Fibroblast of lung (primary cell): Measurements from ENCODE around the gene MAP3K7CL. TPM values are rescaled to one million over a fixed set of nuclear protein-coding genes. Genes with fewer than 3 reads are reported as not detected.

Experiments
- DNase-seq, 2 donors: peaks; one replicate each; pipeline versions ENCODE4 v3.0.0 to v3.0.0-alpha.2; 2010; ENCODE audit warnings: low read depth in 2 of 2
- H2AFZ ChIP-seq: 2 replicates; pipeline ENCODE4 v1.5.1; 2012; ENCODE audit warnings: low read length, control low read depth, inconsistent platforms
- H3K27ac ChIP-seq: 2 replicates; pipeline ENCODE4 v1.5.1; 2011; ENCODE audit warnings: low read length, control low read depth; ENCODE audit not compliant: insufficient read depth
- H3K27me3 ChIP-seq: 2 replicates; pipeline ENCODE4 v1.5.1; 2011; ENCODE audit warnings: mild to moderate bottlenecking, low read length; ENCODE audit not compliant: control insufficient read depth, insufficient read depth
- H3K36me3 ChIP-seq: 2 replicates; pipeline ENCODE4 v1.5.1; 2011; ENCODE audit warnings: low read length; ENCODE audit not compliant: control insufficient read depth, insufficient read depth
- H3K4me1 ChIP-seq: 2 replicates; pipeline ENCODE4 v1.5.1; 2011; ENCODE audit warnings: low read length; ENCODE audit not compliant: control insufficient read depth, insufficient read depth; ENCODE audit errors: extremely low read depth
- H3K4me2 ChIP-seq: 2 replicates; pipeline ENCODE4 v1.5.1; 2011; ENCODE audit warnings: low read length, control low read depth; ENCODE audit not compliant: insufficient read depth; ENCODE audit errors: extremely low read depth
- H3K4me3 ChIP-seq, 4 experiments: fragments of 200-600 bp in 1 of 4; sonication (generic) in 1 of 4; replicated peaks in 1 of 4; 2 replicates each; pipeline ENCODE4 v1.5.1; 2011 to 2016; ENCODE audit warnings: low read length in 4 of 4, low read depth in 3 of 4, mild to moderate bottlenecking in 3 of 4, control low read depth in 2 of 4, inconsistent platforms in 1 of 4, mixed read lengths in 1 of 4; ENCODE audit not compliant: insufficient read depth in 1 of 4; ENCODE audit errors: control extremely low read depth in 1 of 4
- H3K79me2 ChIP-seq: 2 replicates; pipeline ENCODE4 v1.5.1; 2012; ENCODE audit warnings: mild to moderate bottlenecking, low read length, inconsistent platforms; ENCODE audit not compliant: control insufficient read depth, insufficient read depth
- H3K9ac ChIP-seq: 2 replicates; pipeline ENCODE4 v1.5.1; 2011; ENCODE audit warnings: mild to moderate bottlenecking, low read length, control low read depth; ENCODE audit not compliant: insufficient read depth
- H3K9me3 ChIP-seq: 2 replicates; pipeline ENCODE4 v1.5.1; 2012; ENCODE audit warnings: low read depth, low read length; ENCODE audit not compliant: control insufficient read depth, insufficient read depth
- H4K20me1 ChIP-seq: 2 replicates; pipeline ENCODE4 v1.5.1; 2011; ENCODE audit warnings: low read length; ENCODE audit not compliant: control insufficient read depth, insufficient read depth; ENCODE audit errors: extremely low read depth
- EZH2 ChIP-seq: IDR thresholded peaks from 2 replicates; pipeline ENCODE4 v1.5.1; 2012; ENCODE audit warnings: low read length, control low read depth, mild to moderate bottlenecking; ENCODE audit errors: missing control alignments
- polyA plus RNA-seq, 2 donors: library from polyadenylated mRNA; depleted of rRNA in 1 of 2; stranded (reverse) in 1 of 2; unstranded in 1 of 2; fragments of >200 nt; gene quantifications; 2 replicates each; pipeline ENCODE4 v1.2.1, GENCODE V29; 2011 to 2012; ENCODE audit warnings: missing spikeins in 1 of 2
- total RNA-seq: library from RNA; depleted of rRNA; stranded (reverse); fragments of >200 nt; gene quantifications from 2 replicates; pipeline ENCODE4 v1.2.1, GENCODE V29; 2014
- TF ChIP-seq, protein P1 (sequence below), 2 donors: IDR thresholded peaks in 1 of 2; conservative IDR thresholded peaks in 1 of 2; 1 replicate in 1 of 2; 2 replicates in 1 of 2; pipeline ENCODE4 v1.5.1; 2011 to 2012; ENCODE audit warnings: low read length in 2 of 2, control low read depth in 1 of 2, inconsistent platforms in 1 of 2, low read depth in 1 of 2, mild to moderate bottlenecking in 1 of 2

The MAP3K7CL gene
- total and polyA plus RNA-seq, 2 donors (not counting 1 experiment from before 2014, with no cell fraction given), result 58.3 to 176 TPM

DNA sequence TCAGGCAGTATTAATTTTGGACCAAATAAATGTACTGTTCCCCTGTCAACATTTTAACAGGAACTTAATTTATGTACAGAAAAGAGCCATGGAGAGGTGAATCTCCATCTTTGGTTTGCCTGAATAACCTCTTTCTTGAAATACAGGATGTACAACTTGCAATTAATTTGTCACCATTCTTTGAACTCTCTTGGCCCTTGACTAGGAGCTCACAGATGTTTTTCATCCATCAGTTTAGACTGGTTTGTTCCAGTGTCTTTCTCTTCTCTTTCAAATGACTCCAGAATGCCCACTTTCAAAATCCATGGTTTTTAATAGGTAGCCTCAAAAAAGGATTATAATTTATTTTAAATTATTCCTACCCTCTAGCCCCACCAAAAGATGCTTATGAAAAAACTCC is 5.0 kb downstream of the MAP3K7CL start:
- Histone ChIP-seq H4K20me1 (no peaks in the 10 kb centered on the region), H2AFZ (no peak overlapping the region), H3K4me1 (peaks cover 6% of the 10 kb centered on the region), H3K79me2 (no peaks in the 10 kb centered on the region), H3K4me2 (no peak overlapping the region), H3K27ac (no peak overlapping the region), H3K4me3 (no peak overlapping the region), H3K9ac (no peak overlapping the region), H3K27me3 (no peaks in the 10 kb centered on the region), H3K36me3 (no peaks in the 10 kb centered on the region), H3K9me3 (no peaks in the 10 kb centered on the region)
- DNase-seq, result no peak
- TF ChIP-seq, protein P1, sequence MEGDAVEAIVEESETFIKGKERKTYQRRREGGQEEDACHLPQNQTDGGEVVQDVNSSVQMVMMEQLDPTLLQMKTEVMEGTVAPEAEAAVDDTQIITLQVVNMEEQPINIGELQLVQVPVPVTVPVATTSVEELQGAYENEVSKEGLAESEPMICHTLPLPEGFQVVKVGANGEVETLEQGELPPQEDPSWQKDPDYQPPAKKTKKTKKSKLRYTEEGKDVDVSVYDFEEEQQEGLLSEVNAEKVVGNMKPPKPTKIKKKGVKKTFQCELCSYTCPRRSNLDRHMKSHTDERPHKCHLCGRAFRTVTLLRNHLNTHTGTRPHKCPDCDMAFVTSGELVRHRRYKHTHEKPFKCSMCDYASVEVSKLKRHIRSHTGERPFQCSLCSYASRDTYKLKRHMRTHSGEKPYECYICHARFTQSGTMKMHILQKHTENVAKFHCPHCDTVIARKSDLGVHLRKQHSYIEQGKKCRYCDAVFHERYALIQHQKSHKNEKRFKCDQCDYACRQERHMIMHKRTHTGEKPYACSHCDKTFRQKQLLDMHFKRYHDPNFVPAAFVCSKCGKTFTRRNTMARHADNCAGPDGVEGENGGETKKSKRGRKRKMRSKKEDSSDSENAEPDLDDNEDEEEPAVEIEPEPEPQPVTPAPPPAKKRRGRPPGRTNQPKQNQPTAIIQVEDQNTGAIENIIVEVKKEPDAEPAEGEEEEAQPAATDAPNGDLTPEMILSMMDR (conservative IDR thresholded peaks at IDR 0.05 in 1 of 2, IDR thresholded peaks at IDR 0.05 in 1 of 2; ENCODE audit: low read depth in 1 of 2, low read length in 2 of 2), result no peak
- no peak for TF ChIP-seq EZH2

DNA sequence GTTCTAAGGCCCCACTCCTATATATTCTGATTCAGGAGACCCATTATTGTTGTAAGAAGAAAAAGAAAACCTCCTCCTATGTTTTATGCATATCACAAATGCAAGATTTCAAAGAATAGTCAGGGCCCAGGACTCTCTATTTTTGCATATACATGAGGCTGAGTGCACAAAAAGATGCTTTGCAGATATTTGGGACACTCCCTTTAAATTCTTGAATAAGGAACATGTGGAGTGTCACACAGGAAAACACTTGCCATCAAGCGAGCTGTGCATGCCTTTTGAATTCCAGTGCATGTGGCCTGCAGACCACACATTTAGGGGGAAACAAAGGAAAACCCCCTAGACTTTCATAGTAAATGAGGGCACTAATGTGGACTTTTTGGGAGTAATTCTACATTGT is 5.6 kb downstream of the MAP3K7CL start:
- Histone ChIP-seq H3K27ac (no peak overlapping the region), H3K4me3 (no peak overlapping the region), H3K79me2 (no peaks in the 10 kb centered on the region), H2AFZ (no peak overlapping the region), H3K9me3 (no peaks in the 10 kb centered on the region), H3K4me2 (no peak overlapping the region), H3K27me3 (no peaks in the 10 kb centered on the region), H3K4me1 (peaks cover under 1% of the 10 kb centered on the region), H4K20me1 (no peaks in the 10 kb centered on the region), H3K36me3 (no peaks in the 10 kb centered on the region), H3K9ac (no peak overlapping the region)
- TF ChIP-seq, protein P1 (conservative IDR thresholded peaks at IDR 0.05 in 1 of 2, IDR thresholded peaks at IDR 0.05 in 1 of 2; ENCODE audit: low read depth in 1 of 2, low read length in 2 of 2), result no peak
- no peak for TF ChIP-seq EZH2
- DNase-seq, result no peak

DNA sequence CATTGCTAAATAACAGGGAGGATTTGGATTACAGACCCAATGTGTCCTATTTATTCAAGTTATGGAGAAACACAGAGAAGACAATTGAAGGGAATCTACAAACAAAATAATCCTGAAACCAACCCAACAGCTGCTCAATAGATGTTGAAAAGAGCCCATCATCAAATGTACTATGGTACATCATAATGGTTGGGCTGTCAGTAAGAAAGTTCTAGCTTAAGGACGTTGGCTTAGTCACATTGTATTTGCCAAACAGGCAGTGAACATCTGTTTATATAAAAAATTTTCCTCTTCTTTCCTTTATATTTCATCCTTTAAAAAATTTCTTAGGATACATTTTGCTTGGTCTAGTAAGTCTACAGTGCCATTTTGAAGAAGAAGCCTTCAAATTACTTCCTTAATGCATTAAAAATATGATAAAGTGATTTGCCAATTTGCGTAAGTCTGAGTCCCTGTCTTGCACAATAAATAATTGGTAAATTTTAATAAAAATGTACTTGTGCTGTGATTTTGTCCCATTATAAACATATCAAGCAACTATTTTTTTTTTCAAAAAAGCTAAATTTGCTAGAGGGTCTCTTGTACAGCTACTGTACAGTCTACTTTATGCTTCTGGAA is 14.4 kb downstream of the MAP3K7CL start:
- H3K27me3 ChIP-seq, result no peaks in the 10 kb centered on the region
- no peak overlapping the region for H2AFZ ChIP-seq
- peak overlapping the region; percentile 42 for H3K4me2 ChIP-seq
- no peak for TF ChIP-seq EZH2
- TF ChIP-seq, protein P1 (conservative IDR thresholded peaks at IDR 0.05 in 1 of 2, IDR thresholded peaks at IDR 0.05 in 1 of 2; ENCODE audit: low read depth in 1 of 2, low read length in 2 of 2), result no peak
- H3K27ac ChIP-seq, result peak overlapping the region; percentile 67
- H4K20me1 ChIP-seq, result no peaks in the 10 kb centered on the region
- H3K4me3 ChIP-seq, result no peak overlapping the region
- H3K9me3 ChIP-seq, result no peaks in the 10 kb centered on the region
- H3K79me2 ChIP-seq, result peaks cover 4% of the 10 kb centered on the region
- peaks cover 23% of the 10 kb centered on the region for H3K4me1 ChIP-seq
- no peaks in the 10 kb centered on the region for H3K36me3 ChIP-seq
- DNase-seq, result peak in 1 of 2 donors; percentile 52
- H3K9ac ChIP-seq, result no peak overlapping the region
